Panc1 (cell line): Measurements from ENCODE around the gene CTDSP2.

Experiments used
- POLR2AphosphoS5 ChIP-seq: IDR thresholded peaks from 2 replicates; pipeline ENCODE4 v1.6.1; 2012; ENCODE audit warnings: mild to moderate bottlenecking, low read depth, low read length, moderate library complexity
- SIN3A ChIP-seq: IDR thresholded peaks from 2 replicates; pipeline ENCODE4 v1.6.1; 2012; ENCODE audit warnings: low read depth, mild to moderate bottlenecking, low read length, moderate library complexity, borderline replicate concordance; ENCODE audit not compliant: insufficient read depth
- TF ChIP-seq, protein P1 (sequence below): fragments of 450-650 bp; IDR thresholded peaks from 2 replicates; pipeline ENCODE4 v1.5.1; 2017; ENCODE audit warnings: mild to moderate bottlenecking
- TF ChIP-seq, protein P2 (sequence below), 2 experiments: IDR thresholded peaks; 2 replicates each; pipeline ENCODE4 v1.6.1; 2011 to 2012; ENCODE audit warnings: low read depth in 2 of 2, control low read depth in 1 of 2, low read length in 1 of 2, mild to moderate bottlenecking in 1 of 2, moderate library complexity in 1 of 2; ENCODE audit not compliant: insufficient read depth in 1 of 2

DNA sequence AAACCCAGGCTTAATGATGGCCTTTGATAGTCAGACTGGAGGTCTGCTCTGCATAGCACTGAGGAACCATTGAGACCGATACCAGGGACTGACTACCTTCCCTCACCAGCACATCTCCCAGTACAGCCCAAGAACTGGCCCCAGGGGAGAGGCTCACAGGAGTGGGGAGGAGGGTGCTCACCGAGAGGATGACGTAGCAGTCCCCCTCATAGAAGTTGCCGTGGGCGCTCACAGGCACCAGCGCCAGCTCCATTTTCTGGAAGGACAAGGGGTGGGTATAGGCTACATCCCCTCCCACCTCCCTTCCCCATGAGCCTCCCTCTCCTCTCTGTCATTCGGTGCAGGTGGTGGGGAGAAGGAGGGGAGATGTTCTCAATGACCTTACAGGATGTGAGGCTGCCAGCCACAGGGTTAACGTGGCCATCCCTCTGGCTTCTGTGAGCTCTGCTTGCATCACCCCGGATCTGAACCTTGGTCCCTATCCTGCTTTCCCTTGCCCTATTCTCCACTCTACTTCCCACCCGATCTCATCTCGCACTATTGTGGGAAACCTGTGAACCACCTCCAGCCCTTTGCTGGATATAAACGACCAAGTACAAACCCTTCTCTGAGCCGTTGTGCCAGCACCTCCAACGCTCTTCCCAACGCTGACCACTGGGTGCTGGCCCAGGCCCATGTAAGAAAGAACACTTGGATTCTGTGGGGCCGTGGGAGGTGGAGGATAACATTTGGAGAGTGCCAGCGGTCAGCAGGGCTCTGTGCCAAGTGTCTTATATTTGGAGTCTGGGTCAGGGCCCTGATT lies 32.4 kb downstream of the CTDSP2 start:
- TF ChIP-seq, protein P1, sequence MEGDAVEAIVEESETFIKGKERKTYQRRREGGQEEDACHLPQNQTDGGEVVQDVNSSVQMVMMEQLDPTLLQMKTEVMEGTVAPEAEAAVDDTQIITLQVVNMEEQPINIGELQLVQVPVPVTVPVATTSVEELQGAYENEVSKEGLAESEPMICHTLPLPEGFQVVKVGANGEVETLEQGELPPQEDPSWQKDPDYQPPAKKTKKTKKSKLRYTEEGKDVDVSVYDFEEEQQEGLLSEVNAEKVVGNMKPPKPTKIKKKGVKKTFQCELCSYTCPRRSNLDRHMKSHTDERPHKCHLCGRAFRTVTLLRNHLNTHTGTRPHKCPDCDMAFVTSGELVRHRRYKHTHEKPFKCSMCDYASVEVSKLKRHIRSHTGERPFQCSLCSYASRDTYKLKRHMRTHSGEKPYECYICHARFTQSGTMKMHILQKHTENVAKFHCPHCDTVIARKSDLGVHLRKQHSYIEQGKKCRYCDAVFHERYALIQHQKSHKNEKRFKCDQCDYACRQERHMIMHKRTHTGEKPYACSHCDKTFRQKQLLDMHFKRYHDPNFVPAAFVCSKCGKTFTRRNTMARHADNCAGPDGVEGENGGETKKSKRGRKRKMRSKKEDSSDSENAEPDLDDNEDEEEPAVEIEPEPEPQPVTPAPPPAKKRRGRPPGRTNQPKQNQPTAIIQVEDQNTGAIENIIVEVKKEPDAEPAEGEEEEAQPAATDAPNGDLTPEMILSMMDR: no peak
- no peak for TF ChIP-seq POLR2AphosphoS5
- TF ChIP-seq SIN3A: no peak
- TF ChIP-seq, protein P2, sequence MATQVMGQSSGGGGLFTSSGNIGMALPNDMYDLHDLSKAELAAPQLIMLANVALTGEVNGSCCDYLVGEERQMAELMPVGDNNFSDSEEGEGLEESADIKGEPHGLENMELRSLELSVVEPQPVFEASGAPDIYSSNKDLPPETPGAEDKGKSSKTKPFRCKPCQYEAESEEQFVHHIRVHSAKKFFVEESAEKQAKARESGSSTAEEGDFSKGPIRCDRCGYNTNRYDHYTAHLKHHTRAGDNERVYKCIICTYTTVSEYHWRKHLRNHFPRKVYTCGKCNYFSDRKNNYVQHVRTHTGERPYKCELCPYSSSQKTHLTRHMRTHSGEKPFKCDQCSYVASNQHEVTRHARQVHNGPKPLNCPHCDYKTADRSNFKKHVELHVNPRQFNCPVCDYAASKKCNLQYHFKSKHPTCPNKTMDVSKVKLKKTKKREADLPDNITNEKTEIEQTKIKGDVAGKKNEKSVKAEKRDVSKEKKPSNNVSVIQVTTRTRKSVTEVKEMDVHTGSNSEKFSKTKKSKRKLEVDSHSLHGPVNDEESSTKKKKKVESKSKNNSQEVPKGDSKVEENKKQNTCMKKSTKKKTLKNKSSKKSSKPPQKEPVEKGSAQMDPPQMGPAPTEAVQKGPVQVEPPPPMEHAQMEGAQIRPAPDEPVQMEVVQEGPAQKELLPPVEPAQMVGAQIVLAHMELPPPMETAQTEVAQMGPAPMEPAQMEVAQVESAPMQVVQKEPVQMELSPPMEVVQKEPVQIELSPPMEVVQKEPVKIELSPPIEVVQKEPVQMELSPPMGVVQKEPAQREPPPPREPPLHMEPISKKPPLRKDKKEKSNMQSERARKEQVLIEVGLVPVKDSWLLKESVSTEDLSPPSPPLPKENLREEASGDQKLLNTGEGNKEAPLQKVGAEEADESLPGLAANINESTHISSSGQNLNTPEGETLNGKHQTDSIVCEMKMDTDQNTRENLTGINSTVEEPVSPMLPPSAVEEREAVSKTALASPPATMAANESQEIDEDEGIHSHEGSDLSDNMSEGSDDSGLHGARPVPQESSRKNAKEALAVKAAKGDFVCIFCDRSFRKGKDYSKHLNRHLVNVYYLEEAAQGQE (IDR thresholded peaks at IDR 0.05; ENCODE audit: insufficient read depth in 1 of 2, low read depth in 2 of 2, low read length in 1 of 2): no peak
